HG02970 (cell line): ENCODE results near the gene PAK4.
A peak's percentile ranks its signal among the peaks of the same experiment; 100 is the strongest.
"Not testable (repeated sequence)": the region's sequence is repeated elsewhere in the genome, so short reads cannot be mapped to it uniquely, and the experiment has no call there.

Source experiments
- ATAC-seq: cut with Tn5 transposase; IDR thresholded peaks from one replicate; pipeline ENCODE4 v1.9.1; 2021; ENCODE audit warnings: mild to moderate bottlenecking, moderate library complexity, moderate number of reproducible peaks; ENCODE audit not compliant: unreplicated experiment, low FRiP score

The PAK4 gene

GRCh38 chr19:39125554-39126311 is at the start of gene PAK4:
Gene PAK4 (plus strand): TSS chr19:39125786. CDS start chr19:39169554, 43,768 bp downstream.
- peak; percentile 91 for ATAC-seq

- ATAC-seq, result no peak
Measured at GRCh38 chr19:39077323-39077722, 48.3 kb upstream of the PAK4 start.

GRCh38 chr19:39078436-39079200 is 47.0 kb upstream of the PAK4 start:
- no peak for ATAC-seq

- no peak for ATAC-seq
Measured at GRCh38 chr19:39080431-39080830, 45.2 kb upstream of the PAK4 start.

- no peak for ATAC-seq
Measured at GRCh38 chr19:39082167-39082566, 43.4 kb upstream of the PAK4 start.

- ATAC-seq, result no peak
Measured at GRCh38 chr19:39082745-39083598, 42.6 kb upstream of the PAK4 start.

- ATAC-seq, result no peak
Measured at GRCh38 chr19:39083599-39083982, 42.0 kb upstream of the PAK4 start.

GRCh38 chr19:39083983-39084731 is 41.4 kb upstream of the PAK4 start, which contains the start of gene ACP7:
Gene ACP7 (plus strand): TSS chr19:39084368. CDS start chr19:39085270, 902 bp downstream.
- no peak for ATAC-seq

- ATAC-seq, result no peak
Measured at GRCh38 chr19:39084732-39085080, 40.9 kb upstream of the PAK4 start.

- ATAC-seq, result no peak
Measured at GRCh38 chr19:39085392-39085791, 40.2 kb upstream of the PAK4 start.

GRCh38 chr19:39086386-39086785 is 39.2 kb upstream of the PAK4 start:
- no peak for ATAC-seq

- no peak for ATAC-seq
Measured at GRCh38 chr19:39087907-39088686, 37.5 kb upstream of the PAK4 start.

- ATAC-seq, result not testable (repeated sequence)
Measured at GRCh38 chr19:39090016-39090415, 35.6 kb upstream of the PAK4 start.

- ATAC-seq, result no peak
Measured at GRCh38 chr19:39090881-39091280, 34.7 kb upstream of the PAK4 start.

- ATAC-seq, result not testable (repeated sequence)
Measured at GRCh38 chr19:39095799-39096540, 29.6 kb upstream of the PAK4 start.

- no peak for ATAC-seq
Measured at GRCh38 chr19:39097299-39097698, 28.3 kb upstream of the PAK4 start.

GRCh38 chr19:39097721-39098120 is 27.9 kb upstream of the PAK4 start:
- ATAC-seq, result no peak

- no peak for ATAC-seq
Measured at GRCh38 chr19:39098365-39099269, 27.0 kb upstream of the PAK4 start.
